ENCODE results near the gene RHOBTB1. TPM values are rescaled to one million over a fixed set of nuclear protein-coding genes. Genes with fewer than 3 reads are reported as not detected.

Gene RHOBTB1
- total RNA-seq, 2 experiments from 2014 or later = 0.05 TPM; not detected in 1

- Mint-ChIP-seq H3K27ac (no peak overlapping the region), H3K4me1 (peaks cover 9% of the 10 kb centered on the region), H3K4me3 (no peak overlapping the region), H3K36me3 (ENCODE audit: low read depth) (no peaks in the 10 kb centered on the region), H3K9me3 (no peaks in the 10 kb centered on the region), H3K27me3 (peaks cover 6% of the 10 kb centered on the region)
- POLR2A ChIA-PET = no interaction called here
- CTCF ChIA-PET = interaction anchor here (0.6 kb wide), 1 partner anchor 54 kb away, joined by 6 read pairs; no protein-coding TSS in a partner anchor
- DNase-seq = no peak
These were observed 121.2 kb downstream of the RHOBTB1 start for GRCh38 chr10:60822809-60823208.

DNA sequence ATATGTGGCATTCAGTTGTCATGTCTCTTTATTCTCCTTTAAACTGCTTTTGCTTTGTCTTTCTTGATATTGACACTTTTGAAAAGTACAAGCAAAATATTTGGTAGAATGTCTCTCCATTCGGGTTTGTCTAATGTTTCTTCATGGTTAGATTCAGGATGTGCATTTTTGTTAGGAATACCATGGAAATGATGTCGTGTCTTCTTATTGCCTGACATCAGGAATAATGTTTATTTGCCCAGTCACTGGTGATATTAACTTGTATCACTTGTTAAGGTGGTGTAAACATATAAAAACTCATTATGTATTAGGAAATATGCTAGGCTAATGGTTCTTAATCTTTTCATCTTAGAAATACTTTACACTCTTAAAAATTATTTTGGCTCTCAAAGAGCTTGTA lies 122.3 kb downstream of the RHOBTB1 start:
- Mint-ChIP-seq H3K4me3 (no peak overlapping the region), H3K9me3 (no peaks in the 10 kb centered on the region), H3K36me3 (ENCODE audit: low read depth) (no peaks in the 10 kb centered on the region), H3K27ac (no peak overlapping the region), H3K27me3 (peaks cover 6% of the 10 kb centered on the region), H3K4me1 (peaks cover 7% of the 10 kb centered on the region)
- DNase-seq = no peak
- ChIA-PET CTCF (no interaction called here), POLR2A (no interaction called here)

DNA sequence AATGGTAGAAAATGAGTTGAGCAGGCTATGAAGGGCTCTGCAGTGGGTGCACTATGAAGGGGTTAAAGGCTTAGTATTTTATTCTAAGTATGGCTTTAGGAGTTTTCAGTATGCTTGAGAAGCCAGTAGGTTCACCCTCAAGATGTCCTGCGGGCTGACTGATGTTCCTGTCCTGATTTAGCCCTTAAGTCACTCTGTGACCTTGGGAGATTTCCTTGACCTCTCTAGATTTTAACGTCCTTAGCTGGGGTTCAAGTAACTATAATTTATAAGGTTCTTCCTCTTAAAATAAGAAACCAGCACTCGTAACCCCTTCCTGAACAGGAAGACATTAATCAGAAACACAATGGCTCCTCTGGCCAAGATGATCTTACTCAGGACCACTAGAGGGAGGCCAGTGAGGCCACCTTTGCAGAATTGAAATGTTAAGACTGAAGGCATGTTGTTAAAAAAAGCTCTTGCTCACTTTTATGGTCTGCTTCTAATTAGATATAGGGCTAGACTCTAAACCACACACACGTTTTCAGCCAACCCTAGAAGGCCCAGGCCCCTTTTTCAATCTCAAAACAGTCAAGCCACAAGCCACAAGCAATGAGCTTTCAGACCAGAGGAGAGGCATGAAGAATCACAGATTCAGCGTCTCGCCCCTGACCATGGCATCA lies 123.8 kb downstream of the RHOBTB1 start:
- peaks cover 4% of the 10 kb centered on the region for H3K27me3 Mint-ChIP-seq
- no peak for DNase-seq
- ChIA-PET POLR2A (interaction anchor here (1.0 kb wide), 1 partner anchor 42 kb away, joined by 3 read pairs; the partner anchor contains the start of gene CDK1), CTCF (interaction anchor here (0.6 to 1.7 kb wide), 5 partner anchors 129 to 913 kb away, joined by 3 to 9 read pairs (median 4); no protein-coding TSS in a partner anchor)
- peaks cover 7% of the 10 kb centered on the region for H3K4me1 Mint-ChIP-seq
- no peak overlapping the region for H3K4me3 Mint-ChIP-seq
- no peaks in the 10 kb centered on the region for H3K36me3 Mint-ChIP-seq (ENCODE audit: low read depth)
- no peaks in the 10 kb centered on the region for H3K9me3 Mint-ChIP-seq
- H3K27ac Mint-ChIP-seq = no peak overlapping the region

Other genes with a start within 250 kb of the RHOBTB1 start
- gene CDK1, start 165.7 kb downstream of the RHOBTB1 start, total RNA-seq = 100 to 1,000 TPM; 121 to 125 TPM